ENCODE measurements around the gene RRP9.

DNA sequence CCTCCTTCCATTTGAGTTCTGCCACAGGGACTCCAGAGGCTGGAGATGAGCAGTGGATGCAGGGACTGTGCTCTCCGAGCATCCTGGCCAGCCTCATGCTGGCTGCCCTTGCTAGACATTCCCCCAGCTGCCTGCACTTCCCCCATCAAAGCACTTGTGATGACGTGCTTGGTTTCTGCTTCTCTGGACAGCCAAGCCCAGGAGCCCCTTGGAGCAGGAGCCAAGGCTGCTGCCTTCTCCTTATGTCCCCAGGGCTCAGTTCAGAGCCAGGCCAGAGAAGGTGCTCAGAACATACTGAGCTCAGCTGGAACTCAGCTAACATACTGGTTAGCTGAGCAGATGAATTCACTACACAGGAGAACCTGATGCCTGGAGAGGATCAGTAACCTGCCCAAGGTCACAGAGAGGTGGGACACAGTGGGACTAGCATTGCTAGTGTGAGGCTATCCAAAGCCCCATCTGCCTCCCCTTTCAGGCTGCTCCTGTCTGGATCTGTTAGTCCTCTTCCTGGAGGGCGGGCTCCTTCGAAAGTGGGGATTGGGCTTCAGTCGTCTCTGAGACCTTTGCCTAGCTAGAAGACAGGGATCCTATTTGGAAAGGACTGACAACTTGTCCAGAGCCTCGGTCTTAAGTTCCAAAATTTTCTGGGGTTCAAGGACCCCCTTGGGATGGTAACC lies 21.3 kb upstream of the RRP9 start:
- TF ChIP-seq, protein P1, sequence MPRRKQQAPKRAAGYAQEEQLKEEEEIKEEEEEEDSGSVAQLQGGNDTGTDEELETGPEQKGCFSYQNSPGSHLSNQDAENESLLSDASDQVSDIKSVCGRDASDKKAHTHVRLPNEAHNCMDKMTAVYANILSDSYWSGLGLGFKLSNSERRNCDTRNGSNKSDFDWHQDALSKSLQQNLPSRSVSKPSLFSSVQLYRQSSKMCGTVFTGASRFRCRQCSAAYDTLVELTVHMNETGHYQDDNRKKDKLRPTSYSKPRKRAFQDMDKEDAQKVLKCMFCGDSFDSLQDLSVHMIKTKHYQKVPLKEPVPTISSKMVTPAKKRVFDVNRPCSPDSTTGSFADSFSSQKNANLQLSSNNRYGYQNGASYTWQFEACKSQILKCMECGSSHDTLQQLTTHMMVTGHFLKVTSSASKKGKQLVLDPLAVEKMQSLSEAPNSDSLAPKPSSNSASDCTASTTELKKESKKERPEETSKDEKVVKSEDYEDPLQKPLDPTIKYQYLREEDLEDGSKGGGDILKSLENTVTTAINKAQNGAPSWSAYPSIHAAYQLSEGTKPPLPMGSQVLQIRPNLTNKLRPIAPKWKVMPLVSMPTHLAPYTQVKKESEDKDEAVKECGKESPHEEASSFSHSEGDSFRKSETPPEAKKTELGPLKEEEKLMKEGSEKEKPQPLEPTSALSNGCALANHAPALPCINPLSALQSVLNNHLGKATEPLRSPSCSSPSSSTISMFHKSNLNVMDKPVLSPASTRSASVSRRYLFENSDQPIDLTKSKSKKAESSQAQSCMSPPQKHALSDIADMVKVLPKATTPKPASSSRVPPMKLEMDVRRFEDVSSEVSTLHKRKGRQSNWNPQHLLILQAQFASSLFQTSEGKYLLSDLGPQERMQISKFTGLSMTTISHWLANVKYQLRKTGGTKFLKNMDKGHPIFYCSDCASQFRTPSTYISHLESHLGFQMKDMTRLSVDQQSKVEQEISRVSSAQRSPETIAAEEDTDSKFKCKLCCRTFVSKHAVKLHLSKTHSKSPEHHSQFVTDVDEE (CRISPR knock-in tag; IDR thresholded peaks at IDR 0.05): no peak
- TF ChIP-seq, protein P2, sequence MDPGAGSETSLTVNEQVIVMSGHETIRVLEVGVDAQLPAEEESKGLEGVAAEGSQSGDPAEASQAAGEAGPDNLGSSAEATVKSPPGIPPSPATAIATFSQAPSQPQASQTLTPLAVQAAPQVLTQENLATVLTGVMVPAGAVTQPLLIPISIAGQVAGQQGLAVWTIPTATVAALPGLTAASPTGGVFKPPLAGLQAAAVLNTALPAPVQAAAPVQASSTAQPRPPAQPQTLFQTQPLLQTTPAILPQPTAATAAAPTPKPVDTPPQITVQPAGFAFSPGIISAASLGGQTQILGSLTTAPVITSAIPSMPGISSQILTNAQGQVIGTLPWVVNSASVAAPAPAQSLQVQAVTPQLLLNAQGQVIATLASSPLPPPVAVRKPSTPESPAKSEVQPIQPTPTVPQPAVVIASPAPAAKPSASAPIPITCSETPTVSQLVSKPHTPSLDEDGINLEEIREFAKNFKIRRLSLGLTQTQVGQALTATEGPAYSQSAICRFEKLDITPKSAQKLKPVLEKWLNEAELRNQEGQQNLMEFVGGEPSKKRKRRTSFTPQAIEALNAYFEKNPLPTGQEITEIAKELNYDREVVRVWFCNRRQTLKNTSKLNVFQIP (CRISPR knock-in tag; IDR thresholded peaks at IDR 0.05; ENCODE audit: borderline replicate concordance, low read depth): no peak
- no peak for TF ChIP-seq ZFP30 (CRISPR knock-in tag; IDR thresholded peaks at IDR 0.05)
- TF ChIP-seq, protein P3, sequence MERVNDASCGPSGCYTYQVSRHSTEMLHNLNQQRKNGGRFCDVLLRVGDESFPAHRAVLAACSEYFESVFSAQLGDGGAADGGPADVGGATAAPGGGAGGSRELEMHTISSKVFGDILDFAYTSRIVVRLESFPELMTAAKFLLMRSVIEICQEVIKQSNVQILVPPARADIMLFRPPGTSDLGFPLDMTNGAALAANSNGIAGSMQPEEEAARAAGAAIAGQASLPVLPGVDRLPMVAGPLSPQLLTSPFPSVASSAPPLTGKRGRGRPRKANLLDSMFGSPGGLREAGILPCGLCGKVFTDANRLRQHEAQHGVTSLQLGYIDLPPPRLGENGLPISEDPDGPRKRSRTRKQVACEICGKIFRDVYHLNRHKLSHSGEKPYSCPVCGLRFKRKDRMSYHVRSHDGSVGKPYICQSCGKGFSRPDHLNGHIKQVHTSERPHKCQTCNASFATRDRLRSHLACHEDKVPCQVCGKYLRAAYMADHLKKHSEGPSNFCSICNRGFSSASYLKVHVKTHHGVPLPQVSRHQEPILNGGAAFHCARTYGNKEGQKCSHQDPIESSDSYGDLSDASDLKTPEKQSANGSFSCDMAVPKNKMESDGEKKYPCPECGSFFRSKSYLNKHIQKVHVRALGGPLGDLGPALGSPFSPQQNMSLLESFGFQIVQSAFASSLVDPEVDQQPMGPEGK (CRISPR knock-in tag; IDR thresholded peaks at IDR 0.05; ENCODE audit: borderline replicate concordance): no peak
- no peak for TF ChIP-seq ISL1 (CRISPR knock-in tag; IDR thresholded peaks at IDR 0.05)
- no peak for TF ChIP-seq ZC3H10 (CRISPR knock-in tag; IDR thresholded peaks at IDR 0.05)
- TF ChIP-seq ESRRG (CRISPR knock-in tag; IDR thresholded peaks at IDR 0.05): no peak
- TF ChIP-seq ZFP3 (CRISPR knock-in tag; IDR thresholded peaks at IDR 0.05): no peak
- TF ChIP-seq ARNTL (CRISPR knock-in tag; IDR thresholded peaks at IDR 0.05; ENCODE audit: borderline replicate concordance, low read depth): no peak
- no peak for TF ChIP-seq TOX (CRISPR knock-in tag; IDR thresholded peaks at IDR 0.05; ENCODE audit: borderline replicate concordance)
- TF ChIP-seq OSR1 (CRISPR knock-in tag; IDR thresholded peaks at IDR 0.05): no peak
- no peak for TF ChIP-seq RARB (CRISPR knock-in tag; IDR thresholded peaks at IDR 0.05)
- TF ChIP-seq PPARA (CRISPR knock-in tag; IDR thresholded peaks at IDR 0.05; ENCODE audit: borderline replicate concordance): no peak
